Stomach (tissue), 9 donors: ENCODE results near the gene CCBE1. TPM values are rescaled to one million over a fixed set of nuclear protein-coding genes. Genes with fewer than 3 reads are reported as not detected.

ENCODE experiments used
- DNase-seq, 2 donors: peaks; one replicate each; pipeline versions ENCODE4 v3.0.0 to v3.0.0-alpha.2; 2013 to 2019
- H3K27ac ChIP-seq, 5 donors: fragments of 200-600 bp in 4 of 5; sonication (generic) in 4 of 5; one replicate each; pipeline ENCODE4 v1.5.1; 2013 to 2019; ENCODE audit warnings: mild to moderate bottlenecking in 1 of 5, moderate library complexity in 1 of 5
- H3K27me3 ChIP-seq, 3 donors: fragments of 200-600 bp; sonication (generic); one replicate each; pipeline ENCODE4 v1.5.1; 2017 to 2019; ENCODE audit warnings: mixed run types in 1 of 3
- H3K36me3 ChIP-seq, 4 donors: fragments of 200-600 bp; sonication (generic); 1 replicate in 3 of 4; 2 replicates in 1 of 4; pipeline ENCODE4 v1.5.1; 2016 to 2019
- H3K4me1 ChIP-seq, 4 donors: fragments of 200-600 bp; sonication (generic); one replicate each; pipeline ENCODE4 v1.5.1; 2016 to 2019
- H3K4me3 ChIP-seq, 4 donors: fragments of 200-600 bp; sonication (generic) in 3 of 4; one replicate each; pipeline ENCODE4 v1.5.1; 2016 to 2019; ENCODE audit warnings: mild to moderate bottlenecking in 1 of 4
- H3K9me3 ChIP-seq, 4 donors: fragments of 200-600 bp; sonication (generic); one replicate each; pipeline ENCODE4 v1.5.1; 2016 to 2019
- CTCF ChIP-seq, 7 experiments: fragments of 450-650 bp in 4 of 7; fragments of 200-600 bp in 3 of 7; sonication (generic) in 3 of 7; IDR thresholded peaks; one replicate each; pipeline ENCODE4 v1.5.1; 2016 to 2019; ENCODE audit warnings: antibody characterized with exemption in 7 of 7, control low read depth in 2 of 7, mild to moderate bottlenecking in 1 of 7
- EP300 ChIP-seq: sonication (generic); formaldehyde crosslinking; IDR thresholded peaks from one replicate; pipeline ENCODE4 v1.6.1; 2017; ENCODE audit warnings: antibody characterized with exemption
- POLR2A ChIP-seq, 4 donors: fragments of 450-650 bp; IDR thresholded peaks; one replicate each; pipeline ENCODE4 v1.6.1; 2016; ENCODE audit warnings: antibody characterized with exemption in 4 of 4, control low read depth in 2 of 4, mild to moderate bottlenecking in 1 of 4, moderate library complexity in 1 of 4
- POLR2AphosphoS5 ChIP-seq, 3 donors: sonication (generic); formaldehyde crosslinking; IDR thresholded peaks; one replicate each; pipeline ENCODE4 v1.6.1; 2016; ENCODE audit warnings: antibody characterized with exemption in 3 of 3
- WGBS, 5 donors: extraction: QIAGEN DNeasy Blood & Tissue Kit in 3 of 5; methylation state at CpG; one replicate each; pipeline versions ENCODE4 v1.1.5 to v1.1.7; 2013 to 2018; 5-methylcytosine and 5-hydroxymethylcytosine counted together
- intact Hi-C: fragments of 100-400 bp; cut with DNase I; formaldehyde crosslinking; loops from one replicate; pipeline ENCODE4 v1.15.1; 2023; ENCODE audit warnings: low total_unique reads
- polyA plus RNA-seq, 3 donors: library from polyadenylated mRNA; stranded (reverse); fragments of 200-250 nt; gene quantifications; one replicate each; pipeline ENCODE4 v1.2.3, GENCODE V29; 2013
- total RNA-seq, 5 donors: library from RNA; depleted of rRNA; stranded (reverse); fragments of >200 nt; gene quantifications; one replicate each; pipeline versions ENCODE4 v1.1.0 to v1.2.3, GENCODE V29; 2014 to 2016
- donor health status: healthy with polysubstance abuse.
- donor health status: Bipolar disorder and iron deficiency.
- donor health status: healthy.

Gene CCBE1
- total and polyA plus RNA-seq, 8 donors: 0.29 to 4.0 (median 1.2) TPM

DNA sequence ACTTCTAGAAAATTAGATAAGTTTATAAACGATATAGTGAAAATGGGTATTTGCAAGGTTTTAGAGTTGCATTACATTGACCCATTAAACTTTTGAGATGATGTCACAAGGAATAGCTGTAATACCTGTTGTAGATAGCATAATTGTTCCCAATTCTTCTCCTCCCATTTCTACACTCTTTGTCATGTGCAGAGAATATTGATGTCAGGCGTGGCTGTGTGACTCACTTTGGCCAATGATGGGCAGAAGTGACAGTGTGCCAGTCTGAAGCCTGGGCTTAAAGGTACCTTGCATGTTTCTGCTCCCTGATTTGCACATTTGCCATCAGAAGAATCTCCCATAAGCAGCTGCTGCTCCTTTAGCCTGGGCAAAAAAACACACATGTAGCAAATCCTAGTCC, 26.9 kb upstream of the CCBE1 start:
- H3K4me3 ChIP-seq: no peak overlapping the region
- TF ChIP-seq POLR2A (IDR thresholded peaks at IDR 0.05) (no peak), CTCF (IDR thresholded peaks at IDR 0.05) (no peak), EP300 (no peak), POLR2AphosphoS5 (IDR thresholded peaks at IDR 0.05) (no peak)
- intact Hi-C loops: no loop called here
- no peaks in the 10 kb centered on the region for H3K4me1 ChIP-seq
- H3K27ac ChIP-seq: no peak overlapping the region
- no peaks in the 10 kb centered on the region for H3K27me3 ChIP-seq
- no peaks in the 10 kb centered on the region for H3K36me3 ChIP-seq
- no peaks in the 10 kb centered on the region for H3K9me3 ChIP-seq
- WGBS, 5 donors: 76 to 84% (median 79%) methylated on average over 2 of the region's 2 CpGs
- no peak for DNase-seq

GRCh38 chr18:59721931-59722330, 24.7 kb upstream of the CCBE1 start:
- DNase-seq: no peak
- intact Hi-C loops: no loop called here
- H3K27ac ChIP-seq: no peak overlapping the region
- TF ChIP-seq POLR2AphosphoS5 (IDR thresholded peaks at IDR 0.05): no peak
- no peak for TF ChIP-seq POLR2A (IDR thresholded peaks at IDR 0.05)
- TF ChIP-seq EP300: no peak
- TF ChIP-seq CTCF (IDR thresholded peaks at IDR 0.05): no peak
- H3K4me3 ChIP-seq: no peak overlapping the region
- H3K27me3 ChIP-seq: no peaks in the 10 kb centered on the region
- no peaks in the 10 kb centered on the region for H3K36me3 ChIP-seq
- WGBS, 5 donors: 90 to 100% (median 96%) methylated on average over 2 of the region's 2 CpGs
- H3K4me1 ChIP-seq: no peaks in the 10 kb centered on the region
- H3K9me3 ChIP-seq: no peaks in the 10 kb centered on the region

DNA sequence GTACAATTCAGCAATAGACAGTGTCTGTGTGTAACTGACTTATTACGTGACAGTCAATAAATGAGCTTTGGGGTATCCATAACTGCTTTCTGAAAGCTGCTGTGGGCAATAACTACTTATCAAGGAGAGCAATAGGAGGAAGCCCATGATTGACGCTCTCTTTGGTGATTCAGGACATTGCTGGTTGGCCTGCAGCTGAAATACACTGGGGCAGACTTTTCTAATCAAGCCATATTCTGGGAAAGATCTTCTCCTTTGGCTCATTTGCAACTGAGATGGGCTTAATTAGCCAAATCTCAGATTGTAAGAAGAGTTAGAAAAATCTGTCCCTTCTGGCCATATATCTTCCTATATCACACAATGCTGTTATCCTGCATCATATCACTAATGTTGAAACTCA, 24.0 kb upstream of the CCBE1 start:
- Histone ChIP-seq H3K4me3 (no peak overlapping the region), H3K27ac (no peak overlapping the region), H3K36me3 (no peaks in the 10 kb centered on the region), H3K9me3 (no peaks in the 10 kb centered on the region), H3K27me3 (no peaks in the 10 kb centered on the region), H3K4me1 (no peaks in the 10 kb centered on the region)
- 91 to 96% (median 94%) methylated on average over 2 of the region's 2 CpGs for WGBS, 5 donors
- TF ChIP-seq EP300 (no peak), POLR2A (IDR thresholded peaks at IDR 0.05) (no peak), POLR2AphosphoS5 (IDR thresholded peaks at IDR 0.05) (no peak), CTCF (IDR thresholded peaks at IDR 0.05) (no peak)
- no peak for DNase-seq
- intact Hi-C loops: no loop called here

- 65 to 72% (median 68%) methylated on average over 3 of the region's 3 CpGs for WGBS, 5 donors
- Histone ChIP-seq H3K36me3 (no peaks in the 10 kb centered on the region), H3K4me1 (no peaks in the 10 kb centered on the region), H3K4me3 (no peak overlapping the region), H3K27me3 (no peaks in the 10 kb centered on the region), H3K27ac (no peak overlapping the region), H3K9me3 (no peaks in the 10 kb centered on the region)
- DNase-seq: no peak
- TF ChIP-seq CTCF (IDR thresholded peaks at IDR 0.05) (no peak), EP300 (no peak), POLR2AphosphoS5 (IDR thresholded peaks at IDR 0.05) (no peak), POLR2A (IDR thresholded peaks at IDR 0.05) (no peak)
- intact Hi-C loops: no loop called here
These were observed 22.4 kb upstream of the CCBE1 start for GRCh38 chr18:59719544-59720181.
